ENCODE data around the gene CPEB1.

DNA sequence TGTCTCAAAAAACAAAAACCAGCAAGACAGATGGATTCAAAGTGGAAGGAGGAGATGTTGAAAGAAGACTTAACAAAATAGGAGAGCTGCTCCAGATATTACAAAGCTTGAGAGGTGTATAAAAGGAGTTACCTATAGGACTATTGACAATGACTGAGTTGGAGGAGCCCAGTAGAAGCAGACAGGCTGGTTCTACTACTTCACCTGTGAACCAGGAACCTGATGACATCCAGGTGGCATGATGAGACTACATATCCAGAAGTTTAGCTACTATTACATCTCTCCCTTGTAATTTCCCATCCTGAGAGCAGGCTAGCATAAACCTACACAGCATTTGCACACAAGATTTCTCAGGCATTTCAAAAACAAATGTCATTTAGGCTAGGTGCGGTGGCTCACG lies 49.3 kb downstream of the CPEB1 start:
- TF ChIP-seq, protein P1, sequence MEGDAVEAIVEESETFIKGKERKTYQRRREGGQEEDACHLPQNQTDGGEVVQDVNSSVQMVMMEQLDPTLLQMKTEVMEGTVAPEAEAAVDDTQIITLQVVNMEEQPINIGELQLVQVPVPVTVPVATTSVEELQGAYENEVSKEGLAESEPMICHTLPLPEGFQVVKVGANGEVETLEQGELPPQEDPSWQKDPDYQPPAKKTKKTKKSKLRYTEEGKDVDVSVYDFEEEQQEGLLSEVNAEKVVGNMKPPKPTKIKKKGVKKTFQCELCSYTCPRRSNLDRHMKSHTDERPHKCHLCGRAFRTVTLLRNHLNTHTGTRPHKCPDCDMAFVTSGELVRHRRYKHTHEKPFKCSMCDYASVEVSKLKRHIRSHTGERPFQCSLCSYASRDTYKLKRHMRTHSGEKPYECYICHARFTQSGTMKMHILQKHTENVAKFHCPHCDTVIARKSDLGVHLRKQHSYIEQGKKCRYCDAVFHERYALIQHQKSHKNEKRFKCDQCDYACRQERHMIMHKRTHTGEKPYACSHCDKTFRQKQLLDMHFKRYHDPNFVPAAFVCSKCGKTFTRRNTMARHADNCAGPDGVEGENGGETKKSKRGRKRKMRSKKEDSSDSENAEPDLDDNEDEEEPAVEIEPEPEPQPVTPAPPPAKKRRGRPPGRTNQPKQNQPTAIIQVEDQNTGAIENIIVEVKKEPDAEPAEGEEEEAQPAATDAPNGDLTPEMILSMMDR (CRISPR knock-in tag; IDR thresholded peaks at IDR 0.05): no peak
- no peak for TF ChIP-seq HNF4G (IDR thresholded peaks at IDR 0.05; ENCODE audit: borderline replicate concordance, low read depth, low read length)
- no peak for TF ChIP-seq HNF4G (CRISPR knock-in tag; IDR thresholded peaks at IDR 0.05; ENCODE audit: borderline replicate concordance, low read depth)
- TF ChIP-seq ZFY (CRISPR knock-in tag; IDR thresholded peaks at IDR 0.05): no peak
- TF ChIP-seq CREM (IDR thresholded peaks at IDR 0.05): no peak
- no peak for TF ChIP-seq CREM (CRISPR knock-in tag; IDR thresholded peaks at IDR 0.05)

All from HepG2 (cell line).